H7 (cell line): Measurements from ENCODE around the gene LAD1. TPM values are rescaled to one million over a fixed set of nuclear protein-coding genes. Genes with fewer than 3 reads are reported as not detected.

Experiments
- DNase-seq: peaks from one replicate; pipeline ENCODE4 v3.0.0; 2012
- H3K27me3 ChIP-seq: 2 replicates; pipeline ENCODE4 v1.6.0; 2011; ENCODE audit warnings: mild to moderate bottlenecking, low read length; ENCODE audit not compliant: control insufficient read depth, insufficient read depth
- H3K36me3 ChIP-seq: replicated peaks from 2 replicates; pipeline ENCODE4 v1.5.1; 2011; ENCODE audit warnings: low read length; ENCODE audit not compliant: control insufficient read depth, insufficient read depth
- H3K4me3 ChIP-seq: 2 replicates; pipeline ENCODE4 v1.5.1; 2011; ENCODE audit warnings: low read depth, mild to moderate bottlenecking, control low read depth, low read length, moderate library complexity; ENCODE audit not compliant: insufficient read depth
- total RNA-seq: library from RNA; depleted of rRNA; stranded (reverse); fragments of >200 nt; shearing (Covaris generic); gene quantifications from 2 replicates; pipeline ENCODE4 v1.2.3, GENCODE V29; 2014; rRNA removed

Gene LAD1, protein sequence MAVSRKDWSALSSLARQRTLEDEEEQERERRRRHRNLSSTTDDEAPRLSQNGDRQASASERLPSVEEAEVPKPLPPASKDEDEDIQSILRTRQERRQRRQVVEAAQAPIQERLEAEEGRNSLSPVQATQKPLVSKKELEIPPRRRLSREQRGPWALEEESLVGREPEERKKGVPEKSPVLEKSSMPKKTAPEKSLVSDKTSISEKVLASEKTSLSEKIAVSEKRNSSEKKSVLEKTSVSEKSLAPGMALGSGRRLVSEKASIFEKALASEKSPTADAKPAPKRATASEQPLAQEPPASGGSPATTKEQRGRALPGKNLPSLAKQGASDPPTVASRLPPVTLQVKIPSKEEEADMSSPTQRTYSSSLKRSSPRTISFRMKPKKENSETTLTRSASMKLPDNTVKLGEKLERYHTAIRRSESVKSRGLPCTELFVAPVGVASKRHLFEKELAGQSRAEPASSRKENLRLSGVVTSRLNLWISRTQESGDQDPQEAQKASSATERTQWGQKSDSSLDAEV
- 4.3 and 4.5 TPM in 2 replicates for total RNA-seq

- Histone ChIP-seq H3K36me3 (no peaks in the 10 kb centered on the region), H3K4me3 (peak within 1 kb of the TSS; percentile 65), H3K27me3 (peaks cover 46% of the 10 kb centered on the region)
- DNase-seq, result no peak
Observed at GRCh38 chr1:201399018-201399351, at the start of gene LAD1. LAD1 (minus strand) TSS chr1:201399324; CDS start chr1:201399306, 18 bp downstream.

GRCh38 chr1:201447903-201448871 lies 49.1 kb upstream of the LAD1 start:
- DNase-seq, result peak; percentile 93
- no peaks in the 10 kb centered on the region for H3K36me3 ChIP-seq
- no peak overlapping the region for H3K4me3 ChIP-seq
- no peaks in the 10 kb centered on the region; the same call in none of the 2 replicates for H3K27me3 ChIP-seq

DNA sequence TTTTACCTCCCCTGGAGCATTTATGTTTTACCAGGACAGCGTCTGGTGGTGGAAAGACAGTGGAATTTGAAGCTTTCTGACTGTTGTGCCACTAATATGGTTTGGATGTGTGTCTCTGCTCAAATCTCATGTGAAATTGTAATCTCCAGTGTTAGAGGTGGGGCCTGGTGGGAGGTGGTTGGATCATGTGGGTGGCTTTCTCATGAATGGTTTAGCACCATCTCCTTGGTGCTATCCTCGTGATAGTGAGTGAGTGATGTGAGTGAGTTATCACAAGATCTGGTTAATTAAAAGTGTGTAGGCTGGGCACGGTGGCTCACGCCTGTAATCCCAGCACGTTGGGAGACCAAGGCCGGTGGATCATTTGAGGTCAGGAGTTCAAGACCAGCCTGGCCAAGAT lies 46.2 kb upstream of the LAD1 start:
- Histone ChIP-seq H3K27me3 (no peaks in the 10 kb centered on the region; the same call in none of the 2 replicates), H3K4me3 (no peak overlapping the region), H3K36me3 (no peaks in the 10 kb centered on the region)
- no peak for DNase-seq

- no peaks in the 10 kb centered on the region for H3K36me3 ChIP-seq
- no peak for DNase-seq
- no peak overlapping the region for H3K4me3 ChIP-seq
Observed at GRCh38 chr1:201444792-201445191, 45.7 kb upstream of the LAD1 start.

GRCh38 chr1:201443747-201444146 lies 44.6 kb upstream of the LAD1 start:
- H3K36me3 ChIP-seq, result no peaks in the 10 kb centered on the region
- no peak for DNase-seq
- H3K27me3 ChIP-seq, result no peaks in the 10 kb centered on the region; the same call in none of the 2 replicates
- H3K4me3 ChIP-seq, result no peak overlapping the region

More at GRCh38 chr1:201444792-201445191, 45.7 kb upstream of the LAD1 start:
- H3K27me3 ChIP-seq, result no peaks in the 10 kb centered on the region; the same call in none of the 2 replicates

DNA sequence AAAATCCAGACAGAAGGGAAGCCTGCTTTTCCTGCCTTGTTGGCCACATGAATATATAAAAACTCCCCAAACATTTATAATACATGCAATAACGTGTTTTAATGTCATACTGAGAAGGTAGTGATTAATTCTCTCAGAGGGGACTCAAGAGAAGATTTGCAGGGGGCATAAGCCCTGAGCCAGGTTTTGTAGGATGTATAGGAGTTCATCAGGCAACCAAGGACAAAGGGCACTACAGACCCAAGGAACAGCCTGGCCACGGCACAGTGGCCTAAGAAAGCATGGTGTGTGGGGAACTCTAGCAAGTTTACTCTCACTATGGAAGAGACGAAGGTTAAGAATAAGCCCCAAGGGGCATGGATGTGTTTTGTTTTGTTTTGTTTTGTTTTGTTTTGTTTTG lies 37.8 kb upstream of the LAD1 start:
- DNase-seq, result no peak
- Histone ChIP-seq H3K36me3 (no peaks in the 10 kb centered on the region), H3K27me3 (no peaks in the 10 kb centered on the region), H3K4me3 (no peak overlapping the region)

- peak; percentile 81 for DNase-seq
- no peak overlapping the region for H3K4me3 ChIP-seq
- no peaks in the 10 kb centered on the region for H3K27me3 ChIP-seq
- no peaks in the 10 kb centered on the region for H3K36me3 ChIP-seq
Observed at GRCh38 chr1:201436393-201436792, 37.3 kb upstream of the LAD1 start.

- H3K36me3 ChIP-seq, result no peaks in the 10 kb centered on the region
- no peak for DNase-seq
- no peak overlapping the region for H3K4me3 ChIP-seq
Observed at GRCh38 chr1:201434266-201434665, 35.1 kb upstream of the LAD1 start.

GRCh38 chr1:201433609-201434008 lies 34.5 kb upstream of the LAD1 start:
- Histone ChIP-seq H3K27me3 (no peaks in the 10 kb centered on the region), H3K4me3 (no peak overlapping the region), H3K36me3 (no peaks in the 10 kb centered on the region)
- DNase-seq, result no peak

More at GRCh38 chr1:201434266-201434665, 35.1 kb upstream of the LAD1 start:
- H3K27me3 ChIP-seq, result no peaks in the 10 kb centered on the region

GRCh38 chr1:201430776-201431175 lies 31.7 kb upstream of the LAD1 start:
- Histone ChIP-seq H3K4me3 (no peak overlapping the region), H3K27me3 (no peaks in the 10 kb centered on the region), H3K36me3 (no peaks in the 10 kb centered on the region)
- no peak for DNase-seq

- H3K27me3 ChIP-seq, result no peaks in the 10 kb centered on the region
- H3K36me3 ChIP-seq, result no peaks in the 10 kb centered on the region
- peak; percentile 26 for DNase-seq
- H3K4me3 ChIP-seq, result no peak overlapping the region
Observed at GRCh38 chr1:201429736-201430501, 30.8 kb upstream of the LAD1 start.

GRCh38 chr1:201427963-201428362 lies 28.8 kb upstream of the LAD1 start:
- H3K36me3 ChIP-seq, result no peaks in the 10 kb centered on the region
- H3K4me3 ChIP-seq, result no peak overlapping the region
- DNase-seq, result no peak
- H3K27me3 ChIP-seq, result no peaks in the 10 kb centered on the region

GRCh38 chr1:201426479-201427310 lies 27.6 kb upstream of the LAD1 start:
- DNase-seq, result peak; percentile 50
- H3K27me3 ChIP-seq, result no peaks in the 10 kb centered on the region
- H3K4me3 ChIP-seq, result no peak overlapping the region
- no peaks in the 10 kb centered on the region for H3K36me3 ChIP-seq
